HEK293 (cell line): ENCODE measurements around the gene PRICKLE1.

Source experiments
- HOXA7 ChIP-seq: sonication (generic); formaldehyde crosslinking; IDR thresholded peaks from 2 replicates; pipeline ENCODE4 v1.8.1; 2022; ENCODE audit warnings: missing genetic modification reagents, borderline replicate concordance
- KLF17 ChIP-seq: fragments of 450-650 bp; formaldehyde crosslinking; IDR thresholded peaks from 2 replicates; pipeline ENCODE4 v1.5.1; 2016; ENCODE audit warnings: missing biosample characterization, missing genetic modification characterization
- KLF7 ChIP-seq: fragments of 450-650 bp; formaldehyde crosslinking; IDR thresholded peaks from 2 replicates; pipeline ENCODE4 v1.5.1; 2016; ENCODE audit warnings: missing biosample characterization, missing genetic modification characterization, borderline replicate concordance
- PRDM1 ChIP-seq: fragments of 450-650 bp; formaldehyde crosslinking; IDR thresholded peaks from 2 replicates; pipeline ENCODE4; 2016; ENCODE audit warnings: missing biosample characterization, missing genetic modification characterization
- PRDM10 ChIP-seq: fragments of 450-650 bp; formaldehyde crosslinking; IDR thresholded peaks from 2 replicates; pipeline ENCODE4 v1.5.1; 2016; ENCODE audit warnings: missing biosample characterization, missing genetic modification characterization
- SETDB1 ChIP-seq: IDR thresholded peaks from one replicate; pipeline ENCODE4 v1.6.1; 2017; ENCODE audit warnings: mild to moderate bottlenecking, low read length, moderate library complexity, mixed read lengths; ENCODE audit not compliant: insufficient read length
- SP7 ChIP-seq: fragments of 450-650 bp; formaldehyde crosslinking; IDR thresholded peaks from 2 replicates; pipeline ENCODE4 v1.5.1; 2016; ENCODE audit warnings: missing biosample characterization, missing genetic modification characterization
- ZBTB11 ChIP-seq: fragments of 450-650 bp; formaldehyde crosslinking; conservative IDR thresholded peaks from 2 replicates; pipeline ENCODE4 v1.5.1; 2016; ENCODE audit warnings: low read depth, missing biosample characterization, missing genetic modification characterization
- ZBTB48 ChIP-seq: fragments of 450-650 bp; formaldehyde crosslinking; IDR thresholded peaks from 2 replicates; pipeline ENCODE4 v1.5.1; 2016; ENCODE audit warnings: missing biosample characterization, missing genetic modification characterization
- ZBTB7A ChIP-seq: fragments of 450-650 bp; formaldehyde crosslinking; IDR thresholded peaks from 2 replicates; pipeline ENCODE4 v1.5.1; 2016; ENCODE audit warnings: low read depth, missing biosample characterization, missing genetic modification characterization
- ZFHX2 ChIP-seq: fragments of 450-650 bp; formaldehyde crosslinking; conservative IDR thresholded peaks from 2 replicates; pipeline ENCODE4 v1.5.1; 2016; ENCODE audit warnings: missing biosample characterization, missing genetic modification characterization
- ZNF19 ChIP-seq: fragments of 450-650 bp; formaldehyde crosslinking; IDR thresholded peaks from 2 replicates; pipeline ENCODE4; 2016; ENCODE audit warnings: missing biosample characterization, missing genetic modification characterization, low read depth
- ZNF202 ChIP-seq: fragments of 450-650 bp; formaldehyde crosslinking; IDR thresholded peaks from 2 replicates; pipeline ENCODE4 v1.5.1; 2016; ENCODE audit warnings: missing biosample characterization, missing genetic modification characterization, borderline replicate concordance
- ZNF302 ChIP-seq: fragments of 450-650 bp; formaldehyde crosslinking; IDR thresholded peaks from 2 replicates; pipeline ENCODE4 v1.5.1; 2016; ENCODE audit warnings: missing biosample characterization, missing genetic modification characterization, low read depth
- ZNF341 ChIP-seq: fragments of 450-650 bp; formaldehyde crosslinking; IDR thresholded peaks from 2 replicates; pipeline ENCODE4; 2016; ENCODE audit warnings: low read depth, missing biosample characterization, missing genetic modification characterization
- ZNF366 ChIP-seq: fragments of 450-650 bp; formaldehyde crosslinking; conservative IDR thresholded peaks from 2 replicates; pipeline ENCODE4 v1.5.1; 2016; ENCODE audit warnings: missing biosample characterization, missing genetic modification characterization
- ZNF404 ChIP-seq: fragments of 450-650 bp; formaldehyde crosslinking; IDR thresholded peaks from 2 replicates; pipeline ENCODE4 v1.5.1; 2017; ENCODE audit warnings: missing biosample characterization, missing genetic modification characterization
- ZNF426 ChIP-seq: fragments of 450-650 bp; formaldehyde crosslinking; IDR thresholded peaks from 2 replicates; pipeline ENCODE4 v1.5.1; 2017; ENCODE audit warnings: missing biosample characterization, missing genetic modification characterization, mild to moderate bottlenecking, inconsistent platforms, moderate library complexity
- ZNF571 ChIP-seq: fragments of 450-650 bp; formaldehyde crosslinking; IDR thresholded peaks from 2 replicates; pipeline ENCODE4 v1.5.0; 2017; ENCODE audit warnings: missing biosample characterization, missing genetic modification characterization
- ZNF585B ChIP-seq: fragments of 450-650 bp; formaldehyde crosslinking; IDR thresholded peaks from 2 replicates; pipeline ENCODE4 v1.5.1; 2016; ENCODE audit warnings: missing biosample characterization, missing genetic modification characterization
- ZNF621 ChIP-seq: fragments of 450-650 bp; formaldehyde crosslinking; IDR thresholded peaks from 2 replicates; pipeline ENCODE4 v1.5.1; 2017; ENCODE audit warnings: missing biosample characterization, missing genetic modification characterization
- ZNF792 ChIP-seq: fragments of 450-650 bp; formaldehyde crosslinking; IDR thresholded peaks from 2 replicates; pipeline ENCODE4 v1.5.1; 2016; ENCODE audit warnings: missing biosample characterization, missing genetic modification characterization
- ZNF843 ChIP-seq: fragments of 450-650 bp; formaldehyde crosslinking; IDR thresholded peaks from 2 replicates; pipeline ENCODE4 v1.5.1; 2016; ENCODE audit warnings: missing biosample characterization, missing genetic modification characterization
- TF ChIP-seq, protein P1 (sequence below): fragments of 450-650 bp; formaldehyde crosslinking; IDR thresholded peaks from 2 replicates; pipeline ENCODE4 v1.5.1; 2016; ENCODE audit warnings: missing biosample characterization, missing genetic modification characterization
- TF ChIP-seq, protein P2 (sequence below): fragments of 450-650 bp; formaldehyde crosslinking; IDR thresholded peaks from 2 replicates; pipeline ENCODE4 v1.5.1; 2016; ENCODE audit warnings: missing biosample characterization, missing genetic modification characterization
- TF ChIP-seq, protein P3 (sequence below): fragments of 450-650 bp; formaldehyde crosslinking; optimal IDR thresholded peaks from 2 replicates; pipeline ENCODE3; 2016; ENCODE audit warnings: missing biosample characterization, mild to moderate bottlenecking, missing genetic modification characterization

The PRICKLE1 gene

GRCh38 chr12:42588524-42589464 is 752 bp downstream of the PRICKLE1 start (continued):
- TF ChIP-seq PRDM10 (tag by site-specific recombination), result peak; percentile 72
- no peak for TF ChIP-seq ZNF302 (tag by site-specific recombination)
- peak; percentile 70 for TF ChIP-seq ZFHX2 (tag by site-specific recombination)
- TF ChIP-seq, protein P1, sequence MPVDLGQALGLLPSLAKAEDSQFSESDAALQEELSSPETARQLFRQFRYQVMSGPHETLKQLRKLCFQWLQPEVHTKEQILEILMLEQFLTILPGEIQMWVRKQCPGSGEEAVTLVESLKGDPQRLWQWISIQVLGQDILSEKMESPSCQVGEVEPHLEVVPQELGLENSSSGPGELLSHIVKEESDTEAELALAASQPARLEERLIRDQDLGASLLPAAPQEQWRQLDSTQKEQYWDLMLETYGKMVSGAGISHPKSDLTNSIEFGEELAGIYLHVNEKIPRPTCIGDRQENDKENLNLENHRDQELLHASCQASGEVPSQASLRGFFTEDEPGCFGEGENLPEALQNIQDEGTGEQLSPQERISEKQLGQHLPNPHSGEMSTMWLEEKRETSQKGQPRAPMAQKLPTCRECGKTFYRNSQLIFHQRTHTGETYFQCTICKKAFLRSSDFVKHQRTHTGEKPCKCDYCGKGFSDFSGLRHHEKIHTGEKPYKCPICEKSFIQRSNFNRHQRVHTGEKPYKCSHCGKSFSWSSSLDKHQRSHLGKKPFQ, result 0 out of 2 replicates have a peak, but pooled peaks have one; percentile 10
- TF ChIP-seq ZBTB11, result peak; percentile 21; the same call in 1 of the 2 replicates
- no peak for TF ChIP-seq ZNF621 (tag by site-specific recombination)
- peak; percentile 77 for TF ChIP-seq PRDM1 (tag by site-specific recombination)
- no peak for TF ChIP-seq ZNF585B (tag by site-specific recombination)
- TF ChIP-seq SP7, result peak; percentile 25; the same call in 1 of the 2 replicates
- TF ChIP-seq ZNF792 (tag by site-specific recombination), result peak; percentile 32; the same call in 1 of the 2 replicates
- TF ChIP-seq, protein P2, sequence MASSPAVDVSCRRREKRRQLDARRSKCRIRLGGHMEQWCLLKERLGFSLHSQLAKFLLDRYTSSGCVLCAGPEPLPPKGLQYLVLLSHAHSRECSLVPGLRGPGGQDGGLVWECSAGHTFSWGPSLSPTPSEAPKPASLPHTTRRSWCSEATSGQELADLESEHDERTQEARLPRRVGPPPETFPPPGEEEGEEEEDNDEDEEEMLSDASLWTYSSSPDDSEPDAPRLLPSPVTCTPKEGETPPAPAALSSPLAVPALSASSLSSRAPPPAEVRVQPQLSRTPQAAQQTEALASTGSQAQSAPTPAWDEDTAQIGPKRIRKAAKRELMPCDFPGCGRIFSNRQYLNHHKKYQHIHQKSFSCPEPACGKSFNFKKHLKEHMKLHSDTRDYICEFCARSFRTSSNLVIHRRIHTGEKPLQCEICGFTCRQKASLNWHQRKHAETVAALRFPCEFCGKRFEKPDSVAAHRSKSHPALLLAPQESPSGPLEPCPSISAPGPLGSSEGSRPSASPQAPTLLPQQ (tag by site-specific recombination), result peak; percentile 62; the same call in 1 of the 2 replicates
- no peak for TF ChIP-seq ZNF404 (tag by site-specific recombination)
- TF ChIP-seq ZNF19 (tag by site-specific recombination), result no peak
- TF ChIP-seq SETDB1, result no peak
- TF ChIP-seq ZNF341 (tag by site-specific recombination), result peak; percentile 88
- TF ChIP-seq ZBTB7A (tag by site-specific recombination), result no peak
- TF ChIP-seq ZNF202 (tag by site-specific recombination), result no peak
- TF ChIP-seq HOXA7 (CRISPR knock-in tag), result no peak
- TF ChIP-seq ZNF366 (tag by site-specific recombination), result 0 out of 2 replicates have a peak, but pooled peaks have one; percentile 40
- TF ChIP-seq ZNF426, result no peak
- TF ChIP-seq, protein P3, sequence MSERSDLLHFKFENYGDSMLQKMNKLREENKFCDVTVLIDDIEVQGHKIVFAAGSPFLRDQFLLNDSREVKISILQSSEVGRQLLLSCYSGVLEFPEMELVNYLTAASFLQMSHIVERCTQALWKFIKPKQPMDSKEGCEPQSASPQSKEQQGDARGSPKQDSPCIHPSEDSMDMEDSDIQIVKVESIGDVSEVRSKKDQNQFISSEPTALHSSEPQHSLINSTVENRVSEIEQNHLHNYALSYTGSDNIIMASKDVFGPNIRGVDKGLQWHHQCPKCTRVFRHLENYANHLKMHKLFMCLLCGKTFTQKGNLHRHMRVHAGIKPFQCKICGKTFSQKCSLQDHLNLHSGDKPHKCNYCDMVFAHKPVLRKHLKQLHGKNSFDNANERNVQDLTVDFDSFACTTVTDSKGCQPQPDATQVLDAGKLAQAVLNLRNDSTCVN (tag by site-specific recombination), result no peak
- no peak; the same call in 1 of the 2 replicates for TF ChIP-seq KLF17 (tag by site-specific recombination)
- TF ChIP-seq KLF7 (tag by site-specific recombination), result no peak
- TF ChIP-seq ZNF571 (tag by site-specific recombination), result no peak
- peak; percentile 53; the same call in 1 of the 2 replicates for TF ChIP-seq ZNF843 (tag by site-specific recombination)
- 0 out of 2 replicates have a peak, but pooled peaks have one; percentile 43 for TF ChIP-seq ZBTB48 (tag by site-specific recombination)
